Dedifferentiated amniotic fluid mesenchymal stem cell (primary cell): ENCODE results near the gene CCDC167.
"Not testable (repeated sequence)": the region's sequence is repeated elsewhere in the genome, so short reads cannot be mapped to it uniquely, and the experiment has no call there.

ENCODE experiments used
- DNase-seq: peaks from one replicate; pipeline ENCODE4 v3.0.0-alpha.2; 2016; ENCODE audit errors: extremely low spot score

Gene CCDC167

GRCh38 chr6:37473364-37474095 is 26.2 kb downstream of the CCDC167 start:
- DNase-seq, result peak; percentile 27

GRCh38 chr6:37467718-37468117 is 32.0 kb downstream of the CCDC167 start:
- DNase-seq, result no peak

GRCh38 chr6:37463110-37463509 is 36.6 kb downstream of the CCDC167 start:
- no peak for DNase-seq

- no peak for DNase-seq
Observed at GRCh38 chr6:37460805-37461204, 38.9 kb downstream of the CCDC167 start.

- DNase-seq, result no peak
Observed at GRCh38 chr6:37459981-37460800, 39.5 kb downstream of the CCDC167 start.

- peak; percentile 33 for DNase-seq
Observed at GRCh38 chr6:37456816-37457560, 42.7 kb downstream of the CCDC167 start.

GRCh38 chr6:37456126-37456525 is 43.6 kb downstream of the CCDC167 start:
- peak; percentile 27 for DNase-seq

GRCh38 chr6:37454420-37455140 is 45.1 kb downstream of the CCDC167 start:
- DNase-seq, result peak; percentile 23

GRCh38 chr6:37452522-37452921 is 47.2 kb downstream of the CCDC167 start:
- DNase-seq, result no peak

- DNase-seq, result no peak
Observed at GRCh38 chr6:37451441-37452193, 48.1 kb downstream of the CCDC167 start.

- DNase-seq, result no peak
Observed at GRCh38 chr6:37449984-37450383, 49.7 kb downstream of the CCDC167 start.

- not testable (repeated sequence) for DNase-seq
Observed at GRCh38 chr6:37443216-37443542, 56.5 kb downstream of the CCDC167 start.

- DNase-seq, result no peak
Observed at GRCh38 chr6:37442416-37443215, 57.1 kb downstream of the CCDC167 start.

- no peak for DNase-seq
Observed at GRCh38 chr6:37441651-37442050, 58.0 kb downstream of the CCDC167 start.

GRCh38 chr6:37438930-37439329 is 60.8 kb downstream of the CCDC167 start:
- no peak for DNase-seq

GRCh38 chr6:37435816-37436215 is 63.9 kb downstream of the CCDC167 start:
- DNase-seq, result no peak

- DNase-seq, result no peak
Observed at GRCh38 chr6:37435373-37435772, 64.3 kb downstream of the CCDC167 start.

- no peak for DNase-seq
Observed at GRCh38 chr6:37433657-37434271, 65.9 kb downstream of the CCDC167 start.
